SK-N-SH (cell line): Measurements from ENCODE around the gene TTC28. TPM values are rescaled to one million over a fixed set of nuclear protein-coding genes. Genes with fewer than 3 reads are reported as not detected.
A peak's percentile ranks its signal among the peaks of the same experiment; 100 is the strongest.

Experiments
- CTCF ChIA-PET: fragments of 300-600, 350-600 bp; formaldehyde crosslinking; extraction: SDS; loops from one replicate; lab custom pipeline; 2021; lab: Yijun Ruan, JAX
- POLR2A ChIA-PET: fragments of 350-600 bp; sonication (Branson Sonifier 250); formaldehyde crosslinking; extraction: SDS; loops from one replicate; lab custom pipeline; 2020; ENCODE audit warnings: antibody characterized with exemption, inconsistent platforms; lab: Yijun Ruan, JAX
- DNase-seq: peaks from one replicate; pipeline ENCODE4 v3.0.0; 2012
- H2AFZ ChIP-seq: fragments of 200-600 bp; sonication (generic); 2 replicates; pipeline ENCODE4 v1.8.1; 2016; ENCODE audit warnings: antibody characterized with exemption, mild to moderate bottlenecking, low read depth
- H3F3A ChIP-seq: fragments of 200-600 bp; sonication (generic); replicated peaks from 2 replicates; pipeline ENCODE3; 2016; ENCODE audit warnings: antibody characterized with exemption, mild to moderate bottlenecking; ENCODE audit not compliant: insufficient read depth
- H3K27ac ChIP-seq, 2 experiments: fragments of 200-500 bp in 1 of 2; fragments of 200-600 bp in 1 of 2; sonication (Bioruptor generic) in 1 of 2; sonication (generic), shearing (Covaris generic) in 1 of 2; 2 replicates each; pipeline versions ENCODE4 v1.5.1 to v1.6.1; 2014 to 2016; ENCODE audit warnings: low read depth in 2 of 2, inconsistent platforms in 1 of 2, low read length in 1 of 2, mild to moderate bottlenecking in 1 of 2, mixed read lengths in 1 of 2
- H3K27me3 ChIP-seq: fragments of 200-600 bp; sonication (generic), shearing (Covaris generic); 2 replicates; pipeline ENCODE4 v1.6.1; 2016; ENCODE audit warnings: mixed run types; ENCODE audit not compliant: insufficient read depth
- H3K36me3 ChIP-seq, 2 experiments: fragments of 200-500 bp in 1 of 2; fragments of 200-600 bp in 1 of 2; sonication (Bioruptor generic) in 1 of 2; sonication (generic) in 1 of 2; replicated peaks in 1 of 2; 2 replicates each; pipeline versions ENCODE3 to v1.5.1; 2014 to 2016; ENCODE audit warnings: low read length in 1 of 2, mild to moderate bottlenecking in 1 of 2; ENCODE audit not compliant: insufficient read depth in 2 of 2, control insufficient read depth in 1 of 2
- H3K4me1 ChIP-seq, 2 experiments: fragments of 200-500 bp in 1 of 2; fragments of 200-600 bp in 1 of 2; sonication (Bioruptor generic) in 1 of 2; sonication (generic), shearing (Covaris generic) in 1 of 2; 2 replicates each; pipeline versions ENCODE4 v1.5.1 to v1.6.1; 2014 to 2016; ENCODE audit warnings: low read depth in 1 of 2, low read length in 1 of 2, mixed run types in 1 of 2; ENCODE audit not compliant: insufficient read depth in 2 of 2, control insufficient read depth in 1 of 2
- H3K4me2 ChIP-seq: fragments of 200-600 bp; sonication (generic), shearing (Covaris generic); 2 replicates; pipeline ENCODE4 v1.6.1; 2017; ENCODE audit warnings: mixed run types
- H3K4me3 ChIP-seq, 2 experiments: fragments of 200-500 bp in 1 of 2; fragments of 200-600 bp in 1 of 2; sonication (Bioruptor generic) in 1 of 2; sonication (generic), shearing (Covaris generic) in 1 of 2; 2 replicates each; pipeline versions ENCODE4 v1.5.1 to v1.8.1; 2014 to 2016; ENCODE audit warnings: low read depth in 2 of 2, inconsistent platforms in 1 of 2, low read length in 1 of 2, mild to moderate bottlenecking in 1 of 2, mixed read lengths in 1 of 2, moderate library complexity in 1 of 2
- H3K79me2 ChIP-seq: fragments of 200-600 bp; sonication (generic); 2 replicates; pipeline ENCODE4 v1.8.1; 2017; ENCODE audit warnings: mild to moderate bottlenecking; ENCODE audit not compliant: insufficient read depth
- H3K9ac ChIP-seq: fragments of 200-600 bp; sonication (generic); 2 replicates; pipeline ENCODE4 v1.6.1; 2017; ENCODE audit warnings: mixed run types
- H3K9me2 ChIP-seq: fragments of 200-600 bp; sonication (generic); 2 replicates; pipeline ENCODE4 v1.6.1; 2017; ENCODE audit warnings: mixed run types
- H3K9me3 ChIP-seq: fragments of 200-600 bp; sonication (generic); 2 replicates; pipeline ENCODE4 v1.6.1; 2017; ENCODE audit warnings: mixed run types, mild to moderate bottlenecking, moderate library complexity
- H4K20me1 ChIP-seq: fragments of 200-600 bp; sonication (generic); 2 replicates; pipeline ENCODE4 v1.6.1; 2017; ENCODE audit warnings: mild to moderate bottlenecking, mixed run types; ENCODE audit not compliant: insufficient read depth
- CHD2 ChIP-seq: fragments of 150-350 bp; IDR thresholded peaks from 2 replicates; pipeline ENCODE4 v1.6.1; 2018; ENCODE audit warnings: low read length; ENCODE audit not compliant: partially characterized antibody
- CTCF ChIP-seq: fragments of 200-600 bp; sonication (generic); IDR thresholded peaks from 2 replicates; pipeline ENCODE4 v1.6.1; 2017; ENCODE audit warnings: antibody characterized with exemption, mild to moderate bottlenecking, moderate library complexity
- EZH2phosphoT487 ChIP-seq: fragments of 200-600 bp; sonication (generic); IDR thresholded peaks from 2 replicates; pipeline ENCODE4 v1.6.1; 2017; ENCODE audit warnings: low read depth, mixed run types, mild to moderate bottlenecking, antibody characterized with exemption, moderate library complexity, borderline replicate concordance
- FOSL2 ChIP-seq: IDR thresholded peaks from 2 replicates; pipeline ENCODE4 v1.4.0; 2012; ENCODE audit warnings: low read depth, mild to moderate bottlenecking, moderate library complexity, borderline replicate concordance
- FOXJ3 ChIP-seq: sonication (generic); formaldehyde crosslinking; IDR thresholded peaks from 2 replicates; pipeline ENCODE4 v1.5.1; 2020; ENCODE audit warnings: mild to moderate bottlenecking, missing genetic modification reagents
- FOXM1 ChIP-seq: IDR thresholded peaks from 2 replicates; pipeline ENCODE4 v1.4.0; 2012; ENCODE audit warnings: low read depth, mild to moderate bottlenecking
- GATA2 ChIP-seq: sonication (generic); formaldehyde crosslinking; IDR thresholded peaks from 2 replicates; pipeline ENCODE4 v1.5.0; 2020; ENCODE audit warnings: mild to moderate bottlenecking, missing genetic modification reagents
- IRF3 ChIP-seq: fragments of 150-350 bp; IDR thresholded peaks from 2 replicates; pipeline ENCODE4 v1.6.1; 2016; ENCODE audit warnings: mild to moderate bottlenecking, low read depth, low read length
- PBX3 ChIP-seq: IDR thresholded peaks from 2 replicates; pipeline ENCODE4; 2012
- POLR2AphosphoS5 ChIP-seq: IDR thresholded peaks from 2 replicates; pipeline ENCODE4 v1.6.1; 2012; ENCODE audit warnings: low read depth, low read length
- RAD21 ChIP-seq: IDR thresholded peaks from 2 replicates; pipeline ENCODE4 v1.6.1; 2012; ENCODE audit warnings: mild to moderate bottlenecking, low read length
- RCOR1 ChIP-seq: fragments of 150-350 bp; IDR thresholded peaks from 2 replicates; pipeline ENCODE4 v1.6.1; 2017; ENCODE audit warnings: antibody characterized with exemption, low read length
- RXRA ChIP-seq: IDR thresholded peaks from 2 replicates; pipeline ENCODE4 v1.4.0; 2012; ENCODE audit warnings: low read depth, mild to moderate bottlenecking, borderline replicate concordance
- TCF12 ChIP-seq: IDR thresholded peaks from 2 replicates; pipeline ENCODE4 v1.4.0; 2012
- WGBS: methylation state at CpG from one replicate; pipeline ENCODE4 v1.1.6; 2017; ENCODE audit warnings: low lambda C conversion rate; 5-methylcytosine and 5-hydroxymethylcytosine counted together
- polyA plus RNA-seq, 3 experiments: library from polyadenylated mRNA; depleted of rRNA; stranded (reverse); fragments of >200 nt; gene quantifications; 2 replicates each; pipeline ENCODE4 v1.2.3, GENCODE V29; 2012

TTC28 gene
- polyA plus RNA-seq, 1 of the 3 experiments (the other 2 are of a cell fraction) = 5.9 TPM

- TF ChIP-seq TCF12 (peak; percentile 82), POLR2AphosphoS5 (0 out of 2 replicates have a peak, but pooled peaks have one; percentile 37), PBX3 (peak; percentile 92), RXRA (no peak), IRF3 (no peak)
Measured at GRCh38 chr22:28034760-28035401, 644.8 kb downstream of the TTC28 start (continued).

GRCh38 chr22:28034145-28034759 is 645.4 kb downstream of the TTC28 start:
- 87% methylated on average over 9 of the region's 9 CpGs for WGBS
- H3F3A ChIP-seq = peaks cover 10% of the 10 kb centered on the region
- H3K4me3 ChIP-seq = no peak overlapping the region
- POLR2A ChIA-PET = interaction anchor here (1.0 to 1.4 kb wide), 3 partner anchors 9 to 121 kb away, joined by 3 to 6 read pairs (median 3); no protein-coding TSS in a partner anchor
- H4K20me1 ChIP-seq = no peaks in the 10 kb centered on the region
- TF ChIP-seq FOXM1 (no peak), FOSL2 (no peak), RXRA (no peak), EZH2phosphoT487 (no peak), RAD21 (no peak)
- no peaks in the 10 kb centered on the region for H3K79me2 ChIP-seq
- H3K4me2 ChIP-seq = peak overlapping the region; percentile 59
- peaks cover 26 to 59% of the 10 kb centered on the region in 2 experiments for H3K4me1 ChIP-seq
- peak overlapping the region; percentile 42 to 97; a peak in 3 of 4 replicates for H3K27ac ChIP-seq
- no peak for DNase-seq
- no peak overlapping the region for H3K9ac ChIP-seq
- no peaks in the 10 kb centered on the region for H3K36me3 ChIP-seq
- H3K27me3 ChIP-seq = no peaks in the 10 kb centered on the region
- H3K9me3 ChIP-seq = no peaks in the 10 kb centered on the region
- CTCF ChIA-PET = interaction anchor here (0.7 to 4.1 kb wide), 9 partner anchors 9 to 585 kb away, joined by 3 to 26 read pairs (median 3); no protein-coding TSS in a partner anchor
- no peaks in the 10 kb centered on the region for H3K9me2 ChIP-seq
- no peak overlapping the region for H2AFZ ChIP-seq

GRCh38 chr22:28032861-28033260 is 646.8 kb downstream of the TTC28 start:
- Histone ChIP-seq H3K9me3 (no peaks in the 10 kb centered on the region), H3K27ac (peak overlapping the region in 1 of 2 experiments; percentile 97; a peak in 2 of 4 replicates), H2AFZ (no peak overlapping the region), H3K9ac (no peak overlapping the region), H3K4me1 (peaks cover 32 to 73% of the 10 kb centered on the region in 2 experiments), H4K20me1 (no peaks in the 10 kb centered on the region), H3K36me3 (no peaks in the 10 kb centered on the region), H3K4me2 (no peak overlapping the region), H3K79me2 (no peaks in the 10 kb centered on the region), H3F3A (peaks cover 10% of the 10 kb centered on the region), H3K4me3 (no peak overlapping the region), H3K9me2 (no peaks in the 10 kb centered on the region), H3K27me3 (no peaks in the 10 kb centered on the region)
- TF ChIP-seq FOXJ3 (CRISPR knock-in tag) (peak; percentile 33; the same call in 1 of the 2 replicates), CTCF (no peak), CHD2 (no peak), GATA2 (CRISPR knock-in tag) (peak; percentile 76), RCOR1 (no peak)
- CTCF ChIA-PET = interaction anchor here (0.6 to 4.1 kb wide), 6 partner anchors 13 to 660 kb away, joined by 3 to 26 read pairs (median 4); no protein-coding TSS in a partner anchor
- POLR2A ChIA-PET = no interaction called here
- no peak for DNase-seq
- 77% methylated on average over 2 of the region's 3 CpGs for WGBS
